Right cardiac atrium (tissue), 5 donors: ENCODE measurements around the gene FGF16. TPM values are rescaled to one million over a fixed set of nuclear protein-coding genes. Genes with fewer than 3 reads are reported as not detected.
"Not testable (repeated sequence)": the region's sequence is repeated elsewhere in the genome, so short reads cannot be mapped to it uniquely, and the experiment has no call there.

Experiments
- ATAC-seq, 2 donors: fragments of 200-7000 bp; cut with Tn5 transposase; one replicate each; pipeline versions ENCODE4 v1.8.0 to v1.9.1; 2020; ENCODE audit warnings: moderate library complexity in 2 of 2, mild to moderate bottlenecking in 1 of 2
- DNase-seq, 3 donors: peaks; one replicate each; pipeline ENCODE4 v3.0.0-alpha.2; 2020
- H3K27ac ChIP-seq: one replicate; pipeline ENCODE4 v1.5.1; 2013; ENCODE audit warnings: mild to moderate bottlenecking, low read length, control low read depth, moderate library complexity
- H3K27me3 ChIP-seq: one replicate; pipeline ENCODE4 v1.6.1; 2013; ENCODE audit not compliant: control insufficient read depth, insufficient read depth
- H3K4me1 ChIP-seq: one replicate; pipeline ENCODE4 v1.6.1; 2013; ENCODE audit warnings: low read length; ENCODE audit not compliant: control insufficient read depth, insufficient read depth
- H3K4me3 ChIP-seq: one replicate; pipeline ENCODE4 v1.5.1; 2013; ENCODE audit warnings: low read length, control low read depth
- H3K9me3 ChIP-seq: one replicate; pipeline ENCODE4 v1.6.1; 2013; ENCODE audit warnings: low read length; ENCODE audit not compliant: control insufficient read depth
- WGBS: extraction: QIAGEN DNeasy Blood & Tissue Kit; methylation state at CpG from one replicate; pipeline ENCODE4 v1.1.7; 2013; 5-methylcytosine and 5-hydroxymethylcytosine counted together
- intact Hi-C, 4 donors: fragments of 100-400 bp; cut with DNase I; formaldehyde crosslinking; loops; one replicate each; pipeline versions ENCODE4 v1.11.0 to v1.14.0; 2022 to 2023
- long read RNA-seq, 4 donors: library from polyadenylated mRNA; unstranded; transcript quantifications; one replicate each; pipeline ENCODE4 v2.0.0, GENCODE V29; 2020 to 2021
- polyA plus RNA-seq: library from polyadenylated mRNA; stranded (reverse); fragments of 200-250 nt; gene quantifications from one replicate; pipeline ENCODE4 v1.2.3, GENCODE V29; 2013
- total RNA-seq, 4 donors: library from RNA; stranded (reverse); fragmentation: NEBNext Ultra II Directional; extraction: Animal tissue kit (Norgen Biotek cat#: 25700); gene quantifications; one replicate each; pipeline ENCODE4 v1.2.1, GENCODE V29; 2021
- donor health status: healthy with polysubstance abuse.
- donor health status: DM: no; HTN: yes; CAD: no.
- donor health status: DM: no; HTN: no; CAD: no.
- donor health status: DM: no; HTN: yes; CAD: no; lungs with severe emphysema.
- donor health status: DM: yes; HTN: yes; CAD: no.

FGF16 gene
- not detected for total RNA-seq
- polyA plus RNA-seq, result not detected
- long read RNA-seq, donor 1, result 0 reads
- long read RNA-seq, donor 2, result 0 reads
- long read RNA-seq, donor 3, result 0 reads
- long read RNA-seq, donor 4, result 0 reads

DNA sequence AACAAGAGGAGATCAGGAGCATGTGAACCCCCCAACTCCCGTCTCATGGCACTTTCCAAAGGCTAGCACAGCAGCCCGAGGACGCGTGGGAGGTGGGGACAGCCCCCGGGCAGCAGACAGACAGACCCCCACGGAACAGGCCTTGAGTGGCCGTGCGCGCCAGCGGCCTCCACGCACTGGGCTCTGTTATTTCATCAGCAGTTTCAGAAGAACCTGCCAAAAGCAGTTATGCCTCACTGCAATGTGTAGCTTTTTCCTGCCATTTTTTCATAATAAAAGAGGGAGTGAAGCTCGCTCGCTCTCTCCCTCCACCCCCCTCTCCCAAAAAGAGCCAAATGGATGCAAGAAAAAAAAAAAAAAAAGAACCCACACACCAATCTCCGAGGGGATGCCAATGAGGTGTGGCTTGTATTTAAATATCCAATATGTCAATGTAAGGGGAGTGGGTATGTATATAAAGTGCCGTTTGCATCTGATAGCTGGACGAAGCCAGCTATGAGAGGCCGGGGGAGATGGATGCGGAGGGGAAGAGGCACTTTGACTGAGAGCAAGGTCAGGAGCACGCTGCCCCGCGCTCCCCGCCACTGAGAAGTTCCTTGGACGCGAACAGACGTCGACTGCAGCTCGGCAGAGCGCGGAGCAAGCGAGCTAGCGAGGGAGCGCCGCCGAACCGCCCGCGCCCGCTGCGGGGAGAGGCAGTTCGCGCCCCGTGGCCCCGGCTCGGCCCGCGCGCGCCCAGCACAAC, at the start of gene FGF16:
TSS of gene FGF16 (plus strand) at position 482 of the 745 bp plus-strand sequence. CDS start 286 bp downstream, outside the sequence.
- H3K9me3 ChIP-seq, result no peaks in the 10 kb centered on the region
- WGBS, result 2% methylated on average over 48 of the region's 48 CpGs
- DNase-seq, result peak in 2 of 3 donors; percentile 52 to 60
- H3K27ac ChIP-seq, result no peak within 1 kb of the TSS
- H3K4me1 ChIP-seq, result no peaks in the 10 kb centered on the region
- H3K4me3 ChIP-seq, result peak within 1 kb of the TSS; percentile 31
- ATAC-seq, result peak; percentile 19 to 53
- H3K27me3 ChIP-seq, result no peaks in the 10 kb centered on the region
- intact Hi-C loops, result no loop called here

DNA sequence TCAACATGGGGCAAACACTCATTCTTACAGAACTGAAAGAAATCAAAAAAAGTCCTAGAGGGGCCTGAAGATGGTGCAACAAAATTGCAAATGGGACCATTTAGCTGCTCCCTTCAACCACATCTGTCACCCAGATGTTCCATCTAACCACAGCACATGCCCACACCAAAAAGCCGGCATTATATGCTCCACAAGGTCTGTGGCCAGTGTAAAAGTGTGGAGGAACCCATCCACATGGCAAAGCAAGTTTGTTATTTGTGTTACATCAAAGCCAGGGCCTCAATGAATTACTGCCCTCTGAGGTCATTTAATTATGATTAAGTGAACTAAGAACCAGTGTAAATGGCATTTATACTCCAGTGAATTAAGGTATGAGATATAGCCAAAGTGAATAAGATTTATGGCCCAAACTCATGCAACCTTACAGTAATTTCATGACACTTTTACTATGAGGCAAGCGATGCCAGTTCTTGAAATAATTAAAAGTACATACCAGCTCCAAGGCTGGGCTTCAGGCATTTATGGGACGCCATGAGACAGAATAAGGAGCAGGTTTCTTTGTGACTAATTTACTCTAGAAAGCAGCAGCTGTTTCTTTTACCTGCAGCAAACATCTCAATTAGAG, 48.7 kb upstream of the FGF16 start:
- H3K27ac ChIP-seq, result no peak overlapping the region
- DNase-seq (no peak), ATAC-seq (no peak)
- H3K4me3 ChIP-seq, result no peak overlapping the region
- no peaks in the 10 kb centered on the region for H3K4me1 ChIP-seq
- intact Hi-C loops, result no loop called here
- no peaks in the 10 kb centered on the region for H3K9me3 ChIP-seq
- no peaks in the 10 kb centered on the region for H3K27me3 ChIP-seq
- 89% methylated on average over 3 of the region's 3 CpGs for WGBS

DNA sequence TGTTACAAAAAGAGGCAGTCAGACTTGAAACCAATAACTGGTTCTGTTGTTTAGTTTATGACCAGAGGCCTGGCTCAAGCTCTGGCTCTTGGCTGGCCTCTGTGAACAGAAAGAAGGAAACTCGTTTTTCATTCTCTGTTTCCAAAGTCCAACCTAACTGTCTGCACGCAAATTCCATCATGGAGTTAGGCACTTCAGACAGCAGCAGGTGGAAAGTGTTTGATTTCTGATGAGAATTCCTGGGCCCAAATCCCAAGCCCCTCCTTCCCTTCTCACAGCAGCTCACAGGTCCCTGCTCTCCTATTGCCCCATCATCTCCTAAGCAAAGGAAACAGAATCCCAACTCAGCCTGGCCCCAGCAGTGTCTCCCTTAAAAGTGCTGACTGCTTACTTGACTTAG, 42.8 kb upstream of the FGF16 start:
- ATAC-seq (no peak), DNase-seq (peak in 1 of 3 donors; percentile 57)
- no peak overlapping the region for H3K4me3 ChIP-seq
- no peaks in the 10 kb centered on the region for H3K9me3 ChIP-seq
- no peak overlapping the region for H3K27ac ChIP-seq
- H3K4me1 ChIP-seq, result no peaks in the 10 kb centered on the region
- 34% methylated on average over 2 of the region's 2 CpGs for WGBS
- H3K27me3 ChIP-seq, result no peaks in the 10 kb centered on the region
- intact Hi-C loops, result no loop called here

DNA sequence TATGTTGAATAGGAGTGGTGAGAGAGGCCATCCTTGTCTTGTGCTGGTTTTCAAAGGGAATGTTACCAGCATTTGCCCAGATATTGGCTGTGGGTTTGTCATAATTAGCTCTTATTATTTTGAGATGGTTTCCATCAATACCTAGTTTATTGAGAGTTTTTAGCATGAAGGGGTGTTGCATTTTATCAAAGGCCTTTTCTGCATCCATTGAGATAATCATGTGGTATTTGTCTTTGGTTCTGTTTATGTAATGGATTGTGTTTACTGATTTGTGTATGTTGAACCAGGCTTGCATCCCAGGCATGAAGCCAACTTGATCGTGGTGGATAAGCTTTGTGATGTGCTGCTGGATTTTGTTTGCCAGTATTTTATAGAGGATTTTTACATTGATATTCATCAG, 39.4 kb upstream of the FGF16 start:
- H3K27me3 ChIP-seq, DNase-seq, ATAC-seq, H3K9me3 ChIP-seq, H3K4me3 ChIP-seq, H3K4me1 ChIP-seq, H3K27ac ChIP-seq, intact Hi-C loops: not testable (repeated sequence)
- 68% methylated on average over 1 of the region's 1 CpG for WGBS

DNA sequence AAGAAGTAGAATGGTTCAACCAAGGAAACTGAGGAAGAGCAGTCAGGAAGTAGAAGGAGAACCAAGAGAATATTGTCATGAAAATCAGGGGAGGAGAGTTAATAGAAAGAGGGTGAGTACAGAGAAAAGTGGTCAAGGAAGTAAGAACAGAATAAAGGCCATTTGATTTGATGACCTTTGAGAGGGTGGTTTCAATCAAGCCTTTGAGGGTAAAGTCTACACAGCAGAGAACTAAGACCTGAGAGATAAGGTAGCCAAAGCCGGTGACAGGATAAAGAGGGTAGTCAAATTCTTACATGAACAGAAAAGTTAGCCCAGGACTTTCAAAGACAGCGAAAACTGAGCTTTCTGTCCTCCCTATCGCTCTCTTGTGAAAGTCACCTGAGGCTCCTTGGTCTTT, 34.6 kb upstream of the FGF16 start:
- intact Hi-C loops, result no loop called here
- Histone ChIP-seq H3K4me3 (no peak overlapping the region), H3K4me1 (no peaks in the 10 kb centered on the region), H3K27me3 (no peaks in the 10 kb centered on the region), H3K27ac (no peak overlapping the region), H3K9me3 (no peaks in the 10 kb centered on the region)
- WGBS, result 91% methylated on average over 3 of the region's 3 CpGs
- ATAC-seq, result no peak
- DNase-seq, result no peak

DNA sequence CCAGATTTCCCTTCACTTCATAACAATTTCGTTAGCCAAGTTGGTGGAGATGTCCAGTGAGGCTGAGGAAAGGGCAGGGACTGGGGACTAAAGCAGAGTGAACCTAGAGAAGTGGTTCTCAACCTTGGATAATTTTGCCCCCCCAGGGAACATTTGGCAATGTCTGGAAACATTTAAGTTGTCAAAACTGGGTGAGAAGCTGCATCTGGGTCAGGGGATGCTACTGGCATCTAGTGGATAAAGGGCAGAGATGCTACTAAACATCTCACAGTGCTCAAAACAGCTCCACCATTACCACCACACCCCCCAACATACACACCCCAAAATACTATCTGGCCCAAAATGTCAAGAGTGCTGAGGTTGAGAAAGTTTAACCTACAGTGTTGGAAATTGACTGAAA, 32.0 kb upstream of the FGF16 start:
- ATAC-seq (no peak), DNase-seq (no peak)
- intact Hi-C loops, result no loop called here
- WGBS, result 33% methylated on average over 1 of the region's 1 CpG
- Histone ChIP-seq H3K27me3 (no peaks in the 10 kb centered on the region), H3K9me3 (no peaks in the 10 kb centered on the region), H3K27ac (no peak overlapping the region), H3K4me1 (no peaks in the 10 kb centered on the region), H3K4me3 (no peak overlapping the region)

DNA sequence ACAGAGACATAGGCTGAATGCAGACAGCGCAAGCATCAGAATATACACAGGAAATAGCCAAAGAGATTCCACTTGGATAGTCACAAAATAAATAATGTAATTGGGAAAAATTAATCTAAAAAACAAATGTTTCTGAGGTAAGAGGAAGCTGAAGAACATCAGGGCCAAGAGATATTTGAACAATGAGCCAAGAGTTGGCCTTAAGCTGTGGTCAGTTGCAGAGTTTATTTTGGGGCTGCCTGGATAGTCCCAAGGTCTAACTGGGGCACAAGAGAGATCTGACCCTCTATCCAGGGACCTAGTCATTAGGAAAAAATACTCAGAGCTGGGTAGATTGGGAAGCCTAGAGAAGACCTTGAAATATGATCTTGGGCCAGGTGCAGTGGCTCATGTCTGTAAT, 31.3 kb upstream of the FGF16 start:
- Histone ChIP-seq H3K4me3 (no peak overlapping the region), H3K27ac (no peak overlapping the region), H3K4me1 (no peaks in the 10 kb centered on the region), H3K9me3 (no peaks in the 10 kb centered on the region), H3K27me3 (no peaks in the 10 kb centered on the region)
- 68% methylated on average over 1 of the region's 1 CpG for WGBS
- intact Hi-C loops, result no loop called here
- no peak for DNase-seq
- no peak for ATAC-seq

DNA sequence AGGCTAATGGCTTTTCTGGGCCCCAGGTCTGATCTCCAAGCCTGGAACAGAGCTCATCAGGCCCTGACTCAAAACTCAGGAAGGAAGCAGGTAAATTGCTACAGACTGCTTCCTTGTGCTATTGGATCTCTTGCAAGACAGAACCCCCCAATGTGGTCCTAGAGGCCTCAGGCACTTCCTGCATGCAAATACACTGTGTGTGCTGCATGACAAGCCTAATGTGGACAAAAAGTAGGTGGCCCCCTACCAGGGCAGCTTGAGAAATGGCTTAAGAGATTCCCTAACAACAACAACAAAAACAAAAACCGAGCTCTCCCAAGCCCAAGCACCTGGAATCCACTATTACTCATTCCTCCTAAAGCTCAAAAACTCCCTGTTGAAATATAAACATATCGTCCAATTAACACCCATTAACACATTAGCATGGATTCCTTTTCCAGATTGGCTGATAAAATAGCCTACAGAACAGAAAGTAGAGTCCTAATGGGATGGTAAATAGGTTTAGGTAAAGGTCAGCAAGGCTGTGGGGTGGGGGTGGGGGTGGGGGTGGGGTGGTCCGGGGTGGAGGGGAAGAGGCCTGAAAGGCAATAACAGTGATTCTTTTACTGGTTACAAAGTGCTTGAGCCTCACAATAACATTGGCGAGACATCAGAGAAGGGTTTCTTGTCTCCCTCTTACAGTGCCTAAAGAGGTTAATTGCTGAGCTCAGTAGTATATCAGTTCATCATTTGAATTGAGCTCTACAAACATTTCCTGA, 24.1 kb upstream of the FGF16 start:
- no peak overlapping the region for H3K4me3 ChIP-seq
- no peaks in the 10 kb centered on the region for H3K9me3 ChIP-seq
- H3K27ac ChIP-seq, result no peak overlapping the region
- DNase-seq (no peak), ATAC-seq (no peak)
- no peaks in the 10 kb centered on the region for H3K27me3 ChIP-seq
- 64% methylated on average over 4 of the region's 4 CpGs for WGBS
- intact Hi-C loops, result no loop called here
- no peaks in the 10 kb centered on the region for H3K4me1 ChIP-seq

DNA sequence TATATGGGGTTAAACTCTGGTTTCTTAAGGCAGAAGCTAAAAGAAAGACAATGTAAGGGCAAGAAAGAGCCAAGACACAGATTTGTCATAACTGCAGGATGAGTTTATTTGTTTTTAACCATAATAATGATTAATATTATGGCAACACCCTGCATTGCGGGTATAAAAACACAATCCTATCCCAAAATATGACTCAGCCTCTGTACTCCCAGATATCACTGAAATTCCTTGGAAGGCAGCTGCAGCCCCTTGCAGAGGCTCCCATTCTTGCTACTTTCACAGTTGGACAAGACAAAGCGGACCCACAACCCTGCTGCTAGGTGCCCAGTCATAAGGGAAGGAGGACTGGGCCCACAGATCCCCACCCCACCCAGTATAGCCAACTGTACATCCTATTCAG, 20.4 kb upstream of the FGF16 start:
- H3K4me1 ChIP-seq, result no peaks in the 10 kb centered on the region
- H3K27ac ChIP-seq, result no peak overlapping the region
- no peaks in the 10 kb centered on the region for H3K27me3 ChIP-seq
- H3K4me3 ChIP-seq, result no peak overlapping the region
- DNase-seq (no peak), ATAC-seq (peak in 1 of 2 donors; percentile 56)
- intact Hi-C loops, result no loop called here
- H3K9me3 ChIP-seq, result no peaks in the 10 kb centered on the region
- WGBS, result 60% methylated on average over 2 of the region's 2 CpGs

DNA sequence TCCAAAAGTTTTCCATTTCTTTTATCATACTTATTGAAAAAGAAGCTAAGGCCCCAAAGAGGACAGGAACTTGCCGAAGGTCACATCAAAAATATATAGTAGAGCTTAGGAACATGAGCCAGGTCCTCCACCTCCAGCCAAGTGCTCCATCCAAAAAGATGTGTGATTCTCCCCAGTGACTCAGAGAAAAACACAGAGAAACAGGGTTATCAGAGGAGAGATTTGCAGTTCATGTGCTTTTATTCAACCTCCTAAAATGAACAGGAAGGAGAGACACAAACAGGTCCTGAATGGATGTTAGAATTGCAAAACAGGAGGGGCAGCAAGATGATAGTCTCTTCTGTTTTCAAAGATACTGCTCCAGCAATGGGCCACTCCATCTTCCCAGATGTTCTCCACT, 19.6 kb upstream of the FGF16 start:
- WGBS, result 57% methylated on average over 1 of the region's 1 CpG
- Histone ChIP-seq H3K4me3 (no peak overlapping the region), H3K9me3 (no peaks in the 10 kb centered on the region), H3K4me1 (no peaks in the 10 kb centered on the region), H3K27me3 (no peaks in the 10 kb centered on the region), H3K27ac (no peak overlapping the region)
- no peak for ATAC-seq
- intact Hi-C loops, result no loop called here
- DNase-seq, result no peak

DNA sequence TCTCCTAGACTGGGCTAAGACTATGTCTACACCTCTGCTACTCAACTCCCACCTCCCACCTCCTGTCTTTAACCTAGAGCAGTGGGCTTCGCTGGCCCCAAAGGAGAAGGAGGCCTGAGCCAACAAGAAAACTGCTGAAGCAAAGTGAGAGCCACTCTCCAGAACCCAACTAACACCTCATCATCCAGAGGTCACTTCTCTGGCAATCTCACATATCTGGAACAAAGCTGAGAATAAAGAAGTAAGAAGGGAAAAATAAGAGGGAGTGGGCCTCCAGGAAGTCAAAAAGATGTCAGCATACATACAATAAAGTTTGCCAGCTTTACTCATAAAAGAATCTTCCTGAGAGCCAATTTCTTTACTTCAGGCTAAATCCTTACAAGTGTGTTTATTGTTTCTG, 18.6 kb upstream of the FGF16 start:
- WGBS, result 76% methylated on average over 1 of the region's 1 CpG
- intact Hi-C loops, result no loop called here
- Histone ChIP-seq H3K27me3 (no peaks in the 10 kb centered on the region), H3K27ac (no peak overlapping the region), H3K4me3 (no peak overlapping the region), H3K9me3 (no peaks in the 10 kb centered on the region), H3K4me1 (no peaks in the 10 kb centered on the region)
- no peak for DNase-seq
- no peak for ATAC-seq
